RPMI8226 (cell line): ENCODE data around the gene POLR1A.

ENCODE experiments used
- DNase-seq: peaks from one replicate; pipeline ENCODE4 v3.0.0-alpha.2; 2015

POLR1A gene

GRCh38 chr2:86056590-86057331, 48.9 kb downstream of the POLR1A start:
- DNase-seq: no peak

- no peak for DNase-seq
Observed at GRCh38 chr2:86055314-86055713, 50.4 kb downstream of the POLR1A start.

GRCh38 chr2:86054535-86055082, 51.1 kb downstream of the POLR1A start:
- no peak for DNase-seq

- DNase-seq: no peak
Observed at GRCh38 chr2:86053166-86053565, 52.5 kb downstream of the POLR1A start.

GRCh38 chr2:86052676-86053075, 53.0 kb downstream of the POLR1A start:
- DNase-seq: no peak

GRCh38 chr2:86052265-86052664, 53.4 kb downstream of the POLR1A start:
- no peak for DNase-seq

GRCh38 chr2:86050301-86050700, 55.4 kb downstream of the POLR1A start:
- no peak for DNase-seq

GRCh38 chr2:86049529-86049928, 56.2 kb downstream of the POLR1A start:
- no peak for DNase-seq

GRCh38 chr2:86048888-86049287, 56.8 kb downstream of the POLR1A start:
- no peak for DNase-seq

- DNase-seq: no peak
Observed at GRCh38 chr2:86048383-86048701, 57.3 kb downstream of the POLR1A start.

- no peak for DNase-seq
Observed at GRCh38 chr2:86047575-86048382, 57.9 kb downstream of the POLR1A start.

GRCh38 chr2:86045541-86045940, 60.1 kb downstream of the POLR1A start:
- no peak for DNase-seq

- no peak for DNase-seq
Observed at GRCh38 chr2:86044614-86045013, 61.1 kb downstream of the POLR1A start.

GRCh38 chr2:86044045-86044444, 61.6 kb downstream of the POLR1A start:
- DNase-seq: no peak

GRCh38 chr2:86042256-86043168, 63.2 kb downstream of the POLR1A start:
- DNase-seq: no peak

GRCh38 chr2:86039963-86040655, 65.6 kb downstream of the POLR1A start:
- DNase-seq: no peak

GRCh38 chr2:86039178-86039962, 66.3 kb downstream of the POLR1A start:
- peak; percentile 49 for DNase-seq

GRCh38 chr2:86038291-86039081, 67.2 kb downstream of the POLR1A start:
- DNase-seq: peak; percentile 90

- DNase-seq: peak; percentile 55
Observed at GRCh38 chr2:86037795-86038192, 67.9 kb downstream of the POLR1A start.

GRCh38 chr2:86037141-86037794, 68.4 kb downstream of the POLR1A start:
- peak; percentile 99 for DNase-seq
